SU-DHL-6 (cell line): Measurements from ENCODE around the gene PRKAR2B.

ENCODE experiments used
- EZH2phosphoT487 ChIP-seq: fragments of 200-600 bp; sonication (generic), shearing (Covaris generic); conservative IDR thresholded peaks from 2 replicates; pipeline ENCODE4 v1.6.1; 2018; ENCODE audit warnings: mild to moderate bottlenecking, antibody characterized with exemption, low read length, moderate library complexity, mixed read lengths
- TF ChIP-seq, protein P1 (sequence below): fragments of 200-600 bp; sonication (generic); IDR thresholded peaks from one replicate; pipeline ENCODE4 v1.5.1; 2017; ENCODE audit warnings: antibody characterized with exemption, mild to moderate bottlenecking, low read length, moderate library complexity; ENCODE audit not compliant: insufficient read depth, poor library complexity, severe bottlenecking

DNA sequence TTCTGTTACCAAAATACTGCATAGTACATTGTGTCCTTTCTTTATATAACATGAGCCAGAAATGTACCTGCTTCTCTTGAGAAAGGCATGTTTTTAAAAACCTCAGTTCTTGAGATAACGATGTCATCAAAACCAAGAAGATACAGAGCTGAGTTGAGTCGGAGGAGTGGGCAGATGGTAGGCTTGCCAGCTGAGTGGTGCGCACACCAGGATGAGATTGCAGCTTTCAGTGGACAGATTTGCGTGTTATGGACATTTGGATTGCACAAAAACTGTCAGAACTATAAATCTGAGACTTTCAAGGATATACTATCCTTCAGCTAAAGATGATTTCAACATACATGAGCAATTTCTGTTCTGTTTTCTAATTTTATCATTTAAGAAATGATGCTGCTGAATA is 25.0 kb downstream of the PRKAR2B start:
- TF ChIP-seq, protein P1, sequence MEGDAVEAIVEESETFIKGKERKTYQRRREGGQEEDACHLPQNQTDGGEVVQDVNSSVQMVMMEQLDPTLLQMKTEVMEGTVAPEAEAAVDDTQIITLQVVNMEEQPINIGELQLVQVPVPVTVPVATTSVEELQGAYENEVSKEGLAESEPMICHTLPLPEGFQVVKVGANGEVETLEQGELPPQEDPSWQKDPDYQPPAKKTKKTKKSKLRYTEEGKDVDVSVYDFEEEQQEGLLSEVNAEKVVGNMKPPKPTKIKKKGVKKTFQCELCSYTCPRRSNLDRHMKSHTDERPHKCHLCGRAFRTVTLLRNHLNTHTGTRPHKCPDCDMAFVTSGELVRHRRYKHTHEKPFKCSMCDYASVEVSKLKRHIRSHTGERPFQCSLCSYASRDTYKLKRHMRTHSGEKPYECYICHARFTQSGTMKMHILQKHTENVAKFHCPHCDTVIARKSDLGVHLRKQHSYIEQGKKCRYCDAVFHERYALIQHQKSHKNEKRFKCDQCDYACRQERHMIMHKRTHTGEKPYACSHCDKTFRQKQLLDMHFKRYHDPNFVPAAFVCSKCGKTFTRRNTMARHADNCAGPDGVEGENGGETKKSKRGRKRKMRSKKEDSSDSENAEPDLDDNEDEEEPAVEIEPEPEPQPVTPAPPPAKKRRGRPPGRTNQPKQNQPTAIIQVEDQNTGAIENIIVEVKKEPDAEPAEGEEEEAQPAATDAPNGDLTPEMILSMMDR: no peak
- TF ChIP-seq EZH2phosphoT487: no peak
